ENCODE data around the gene MCFD2. TPM values are rescaled to one million over a fixed set of nuclear protein-coding genes. Genes with fewer than 3 reads are reported as not detected.

Gene MCFD2
- total and polyA plus RNA-seq, 10 donors = 10.3 to 112 (median 65.5) TPM

- Histone ChIP-seq H3K27me3 (replicated peaks in 1 of 7) (no peaks in the 10 kb centered on the region), H3K36me3 (no peaks in the 10 kb centered on the region), H3K4me3 (no peak overlapping the region), H3K9me3 (no peaks in the 10 kb centered on the region), H3K4me1 (peaks cover 8 to 60% (median 29%) of the 10 kb centered on the region in 6 donors), H3K27ac (peak overlapping the region in 1 of 8 donors; percentile 8)
- DNase-seq = no peak
- TF ChIP-seq CTCF (IDR thresholded peaks at IDR 0.05 in 8 of 11, conservative IDR thresholded peaks at IDR 0.05 in 3 of 11) (peak in 6 of 11 experiments; percentile 33 to 55 (median 45)), POLR2AphosphoS5 (IDR thresholded peaks at IDR 0.05) (no peak), POLR2A (IDR thresholded peaks at IDR 0.05) (no peak)
- 41 to 65% (median 53%) methylated on average over 4 of the region's 4 CpGs for WGBS, 5 donors
- intact Hi-C loops (cut with DNase I; ENCODE audit: low total_unique reads) = no loop called here
Observed at GRCh38 chr2:46937471-46937901, 21.9 kb upstream of the MCFD2 start.

GRCh38 chr2:46936566-46936965, 21.0 kb upstream of the MCFD2 start:
- Histone ChIP-seq H3K4me3 (no peak overlapping the region), H3K36me3 (no peaks in the 10 kb centered on the region), H3K4me1 (peaks cover 8 to 59% (median 24%) of the 10 kb centered on the region in 6 donors), H3K27ac (no peak overlapping the region), H3K27me3 (replicated peaks in 1 of 7) (no peaks in the 10 kb centered on the region), H3K9me3 (no peaks in the 10 kb centered on the region)
- intact Hi-C loops (cut with DNase I; ENCODE audit: low total_unique reads) = no loop called here
- DNase-seq = no peak
- TF ChIP-seq POLR2AphosphoS5 (IDR thresholded peaks at IDR 0.05) = no peak
- TF ChIP-seq CTCF (IDR thresholded peaks at IDR 0.05 in 8 of 11, conservative IDR thresholded peaks at IDR 0.05 in 3 of 11) = no peak
- TF ChIP-seq POLR2A (IDR thresholded peaks at IDR 0.05) = no peak
- WGBS, 5 donors = 89 to 94% (median 92%) methylated on average over 5 of the region's 5 CpGs

GRCh38 chr2:46935071-46935470, 19.5 kb upstream of the MCFD2 start:
- Histone ChIP-seq H3K27ac (no peak overlapping the region), H3K4me1 (peaks cover 2 to 52% (median 17%) of the 10 kb centered on the region in 6 donors), H3K27me3 (replicated peaks in 1 of 7) (no peaks in the 10 kb centered on the region), H3K9me3 (no peaks in the 10 kb centered on the region), H3K4me3 (no peak overlapping the region), H3K36me3 (no peaks in the 10 kb centered on the region)
- intact Hi-C loops (cut with DNase I; ENCODE audit: low total_unique reads) = no loop called here
- 90 to 95% (median 93%) methylated on average over 5 of the region's 5 CpGs for WGBS, 5 donors
- DNase-seq = no peak
- no peak for TF ChIP-seq POLR2A (IDR thresholded peaks at IDR 0.05)
- TF ChIP-seq CTCF (IDR thresholded peaks at IDR 0.05 in 8 of 11, conservative IDR thresholded peaks at IDR 0.05 in 3 of 11) = no peak
- TF ChIP-seq POLR2AphosphoS5 (IDR thresholded peaks at IDR 0.05) = no peak

GRCh38 chr2:46929612-46930011, 14.0 kb upstream of the MCFD2 start:
- Histone ChIP-seq H3K36me3 (peaks cover 0 to 5% (median 0%) of the 10 kb centered on the region in 6 donors), H3K4me1 (peaks cover 0 to 27% (median 4%) of the 10 kb centered on the region in 6 donors), H3K27me3 (replicated peaks in 1 of 7) (no peaks in the 10 kb centered on the region), H3K9me3 (peaks cover 0 to 17% (median 12%) of the 10 kb centered on the region in 8 donors), H3K4me3 (no peak overlapping the region), H3K27ac (no peak overlapping the region)
- no peak for DNase-seq
- TF ChIP-seq POLR2A (IDR thresholded peaks at IDR 0.05) = no peak
- no peak for TF ChIP-seq POLR2AphosphoS5 (IDR thresholded peaks at IDR 0.05)
- TF ChIP-seq CTCF (IDR thresholded peaks at IDR 0.05 in 8 of 11, conservative IDR thresholded peaks at IDR 0.05 in 3 of 11) = no peak
- intact Hi-C loops (cut with DNase I; ENCODE audit: low total_unique reads) = no loop called here
- WGBS, 5 donors = 94 to 100% (median 96%) methylated on average over 1 of the region's 1 CpG
